Activated T-cell treated with anti-CD3 and anti-CD28 coated beads for 1 hour (primary cell): ENCODE results near the gene SUGP2.
"Not testable (repeated sequence)": the region's sequence is repeated elsewhere in the genome, so short reads cannot be mapped to it uniquely, and the experiment has no call there.

ENCODE experiments used
- DNase-seq: peaks from one replicate; pipeline ENCODE4 v3.0.0-alpha.2; 2020; ENCODE audit warnings: low read depth

SUGP2 gene

DNA sequence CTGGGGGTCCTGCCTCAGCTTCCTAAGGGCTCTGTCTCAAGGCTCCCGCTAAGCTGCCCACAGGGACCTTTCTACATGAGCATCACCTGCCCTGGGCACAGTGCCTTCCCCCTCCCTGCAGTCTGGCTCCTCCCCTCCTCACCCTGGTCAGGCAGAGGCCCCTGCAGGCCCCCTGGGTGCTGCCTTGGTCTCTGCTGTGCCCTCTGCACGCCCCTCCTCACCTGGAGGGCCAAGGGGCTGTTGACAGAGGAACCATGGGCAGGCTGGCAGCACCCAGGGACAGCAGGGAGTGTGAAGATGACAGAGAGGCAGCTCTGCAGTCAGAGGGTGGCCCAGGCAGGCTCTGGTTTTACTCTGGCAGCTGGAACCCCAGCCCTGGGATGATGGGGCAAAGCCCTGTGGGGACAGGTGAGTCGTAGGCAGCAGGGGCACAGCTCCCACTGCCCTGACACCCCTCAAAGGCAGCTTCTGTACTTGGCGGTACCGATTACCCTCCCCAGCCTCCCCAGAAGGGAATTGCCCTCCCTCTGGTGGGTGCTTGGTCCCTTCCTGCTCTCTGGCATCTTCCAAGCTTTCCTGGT lies 43.1 kb downstream of the SUGP2 start:
- no peak for DNase-seq

DNA sequence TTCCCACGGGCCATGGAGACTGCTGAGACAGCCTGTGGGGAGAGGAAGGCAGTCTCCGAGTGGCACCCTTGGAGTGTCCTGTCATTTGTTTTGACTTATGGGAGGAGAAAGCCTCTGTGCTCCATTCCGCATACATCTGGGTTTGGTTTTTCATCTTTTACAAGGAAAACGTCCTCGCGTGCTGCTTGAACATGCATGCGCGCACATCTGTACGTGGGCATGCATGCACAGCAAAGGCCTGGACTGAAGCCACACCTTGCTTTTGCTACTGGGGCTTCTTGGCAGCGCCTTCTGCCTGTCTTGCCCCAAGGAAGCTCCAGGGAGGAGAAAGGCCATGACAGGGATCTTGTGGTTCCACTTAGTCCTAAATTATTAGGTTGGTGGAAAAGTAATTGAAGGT lies 44.0 kb downstream of the SUGP2 start:
- no peak for DNase-seq

DNA sequence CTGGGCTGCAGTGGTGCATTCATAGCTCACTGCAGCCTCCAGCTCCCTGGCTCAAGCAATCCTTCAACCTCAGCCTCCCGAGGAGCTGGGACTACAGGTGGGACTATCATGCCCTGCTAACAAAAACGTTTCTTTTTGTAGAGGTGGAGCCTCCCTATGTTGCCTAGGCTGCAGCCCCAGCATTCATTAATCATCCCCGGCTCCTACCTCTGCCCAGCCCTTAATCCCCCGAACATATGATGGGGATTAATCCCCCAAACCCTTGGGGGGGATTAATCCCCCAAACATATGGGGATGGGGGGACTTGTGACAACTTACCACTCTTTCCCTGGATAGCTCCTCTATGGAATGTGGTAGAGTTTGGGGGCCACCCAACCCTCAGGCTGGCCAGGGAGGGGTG lies 45.9 kb downstream of the SUGP2 start:
- no peak for DNase-seq

- DNase-seq: no peak
Measured at GRCh38 chr19:18985257-18985656, 48.1 kb downstream of the SUGP2 start.

DNA sequence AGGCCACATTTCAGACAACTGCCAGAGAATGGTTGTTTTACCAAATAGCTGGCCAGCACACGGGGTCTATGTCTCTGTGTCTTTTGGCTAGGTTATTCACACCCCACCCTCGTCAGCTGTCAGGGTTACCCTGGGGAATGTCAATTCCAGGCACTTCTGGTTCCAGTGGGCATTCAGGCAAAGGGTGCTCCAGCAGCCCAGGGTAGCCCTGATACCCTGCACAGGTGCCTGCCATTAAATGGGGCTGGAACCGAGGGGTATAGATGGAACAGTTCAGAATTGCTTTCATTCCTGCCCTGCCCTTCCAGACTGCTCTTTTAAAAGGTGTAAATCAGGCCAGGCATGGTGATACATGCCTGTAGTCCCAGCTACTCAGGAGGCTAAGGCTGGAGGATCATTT lies 49.1 kb downstream of the SUGP2 start:
- no peak for DNase-seq

- no peak for DNase-seq
Measured at GRCh38 chr19:18982669-18983068, 50.6 kb downstream of the SUGP2 start.

GRCh38 chr19:18980432-18981020 lies 52.8 kb downstream of the SUGP2 start:
- no peak for DNase-seq

- DNase-seq: no peak
Measured at GRCh38 chr19:18978616-18979015, 54.7 kb downstream of the SUGP2 start.

- DNase-seq: no peak
Measured at GRCh38 chr19:18975869-18976268, 57.4 kb downstream of the SUGP2 start.

GRCh38 chr19:18975011-18975410 lies 58.3 kb downstream of the SUGP2 start:
- DNase-seq: no peak

GRCh38 chr19:18972851-18973250 lies 60.5 kb downstream of the SUGP2 start:
- DNase-seq: no peak

DNA sequence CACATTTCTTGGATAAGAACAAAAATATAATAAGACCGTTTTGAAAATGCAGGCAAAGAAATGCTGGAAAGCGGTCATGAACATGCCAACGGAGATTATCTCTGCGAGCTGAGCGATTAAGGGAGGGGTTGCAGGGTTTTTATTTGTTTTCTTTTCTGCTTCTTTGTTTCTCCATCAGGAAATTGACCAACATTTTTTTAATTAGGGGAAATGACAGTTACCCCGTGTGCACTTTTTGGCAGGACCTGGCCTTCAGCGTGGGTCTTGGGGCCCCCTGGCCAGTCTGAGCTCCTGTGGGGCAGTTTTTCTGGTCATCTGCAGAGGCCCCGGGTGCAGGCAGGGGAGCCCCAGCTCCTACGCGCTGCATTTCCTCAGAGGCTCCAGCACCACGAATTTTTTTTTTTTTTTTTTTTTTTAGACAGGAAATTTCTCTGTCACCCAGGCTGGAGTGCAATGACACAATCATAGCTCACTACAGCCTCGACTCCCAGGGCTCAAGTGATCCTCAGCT lies 61.0 kb downstream of the SUGP2 start:
- no peak for DNase-seq

- DNase-seq: no peak
Measured at GRCh38 chr19:18969931-18970659, 63.2 kb downstream of the SUGP2 start.

- DNase-seq: no peak
Measured at GRCh38 chr19:18967358-18968146, 65.8 kb downstream of the SUGP2 start.

DNA sequence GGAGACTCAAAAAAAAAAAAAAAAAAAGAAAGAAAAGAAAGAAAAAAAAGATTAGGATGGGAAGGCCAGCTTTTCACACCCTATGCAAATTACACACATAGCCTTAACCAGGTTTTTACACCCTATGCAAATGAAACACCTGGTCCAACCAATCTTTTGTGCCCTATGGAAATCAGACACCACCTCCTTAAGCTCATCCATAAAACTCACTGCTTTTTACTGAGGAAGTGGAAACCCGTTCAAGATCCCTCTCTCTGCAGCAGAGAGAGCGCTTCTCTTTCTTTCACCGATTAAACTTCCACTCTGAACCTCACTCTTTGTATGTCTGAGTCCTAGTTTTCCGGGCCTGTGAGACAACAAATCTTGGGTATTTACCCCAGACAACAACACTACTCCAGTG lies 67.0 kb downstream of the SUGP2 start:
- DNase-seq: no peak

GRCh38 chr19:18964121-18964520 lies 69.2 kb downstream of the SUGP2 start:
- DNase-seq: no peak

- no peak for DNase-seq
Measured at GRCh38 chr19:18961767-18962620, 71.3 kb downstream of the SUGP2 start.

GRCh38 chr19:18960370-18960769 lies 72.9 kb downstream of the SUGP2 start:
- DNase-seq: no peak

DNA sequence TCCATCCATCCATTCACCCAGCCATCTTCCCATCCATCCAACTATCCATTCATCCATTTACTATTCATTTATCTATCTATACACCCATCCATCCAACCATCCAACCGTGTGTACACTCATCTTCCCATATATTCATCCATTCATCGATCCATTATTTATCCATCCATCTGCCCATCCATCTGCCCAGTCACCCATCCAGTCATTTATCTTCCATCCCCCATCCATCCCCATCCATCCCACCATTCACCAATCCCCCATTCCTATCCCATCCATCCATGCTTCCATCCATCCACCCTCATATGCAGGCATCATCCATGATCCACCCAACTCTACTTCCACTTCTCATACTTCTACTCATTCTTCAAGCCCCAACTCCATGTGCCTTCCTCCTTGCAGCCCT lies 78.3 kb downstream of the SUGP2 start:
- DNase-seq: no peak

GRCh38 chr19:18954094-18954493 lies 79.2 kb downstream of the SUGP2 start:
- DNase-seq: no peak

- not testable (repeated sequence) for DNase-seq
Measured at GRCh38 chr19:18952364-18953003, 80.8 kb downstream of the SUGP2 start.
